GM12875 (cell line): ENCODE data around the gene NRSN1.

Experiments
- H3K4me3 ChIP-seq: one replicate; pipeline ENCODE4 v1.5.1; 2011; ENCODE audit warnings: low read depth, low read length, control low read depth
- CTCF ChIP-seq: IDR thresholded peaks from 2 replicates; pipeline ENCODE4 v1.5.1; 2011; ENCODE audit warnings: low read depth, mild to moderate bottlenecking, control low read depth, inconsistent platforms, low read length, moderate library complexity, borderline replicate concordance; ENCODE audit not compliant: insufficient read depth

NRSN1 gene

GRCh38 chr6:24125980-24126379 is at the start of gene NRSN1:
NRSN1 (plus strand) TSS chr6:24126215; CDS start chr6:24134328, 8,113 bp downstream.
- H3K4me3 ChIP-seq, result no peak within 1 kb of the TSS
- TF ChIP-seq CTCF, result no peak

- H3K4me3 ChIP-seq, result no peak overlapping the region
- no peak for TF ChIP-seq CTCF
Measured at GRCh38 chr6:24078200-24078599, 47.8 kb upstream of the NRSN1 start.

- no peak for TF ChIP-seq CTCF
Measured at GRCh38 chr6:24079076-24079475, 46.9 kb upstream of the NRSN1 start.

GRCh38 chr6:24080711-24081110 is 45.3 kb upstream of the NRSN1 start:
- no peak for TF ChIP-seq CTCF
- no peak overlapping the region for H3K4me3 ChIP-seq

More at GRCh38 chr6:24079076-24079475, 46.9 kb upstream of the NRSN1 start:
- H3K4me3 ChIP-seq, result no peak overlapping the region

GRCh38 chr6:24089736-24090135 is 36.3 kb upstream of the NRSN1 start:
- H3K4me3 ChIP-seq, result no peak overlapping the region
- no peak for TF ChIP-seq CTCF

- H3K4me3 ChIP-seq, result no peak overlapping the region
- no peak for TF ChIP-seq CTCF
Measured at GRCh38 chr6:24092407-24092806, 33.6 kb upstream of the NRSN1 start.

GRCh38 chr6:24093381-24093780 is 32.6 kb upstream of the NRSN1 start:
- TF ChIP-seq CTCF, result no peak
- H3K4me3 ChIP-seq, result no peak overlapping the region
